Calu3 (cell line): ENCODE data around the gene GLUD2. TPM values are rescaled to one million over a fixed set of nuclear protein-coding genes. Genes with fewer than 3 reads are reported as not detected.
"Not testable (repeated sequence)": the region's sequence is repeated elsewhere in the genome, so short reads cannot be mapped to it uniquely, and the experiment has no call there.

Experiments used
- Bru-seq: library from RNA; stranded (reverse); fragments of 400-500 nt; gene quantifications from one replicate; lab custom pipeline; 2021; lab: Mats Ljungman, UMichigan
- BruChase-seq, 2 experiments: library from RNA; stranded (reverse); fragments of 400-500 nt; gene quantifications; one replicate each; lab custom pipeline; 2021; lab: Mats Ljungman, UMichigan
- BruUV-seq: library from RNA; stranded (reverse); fragments of 400-500 nt; replicated peaks from 2 replicates; lab custom pipeline; 2021; lab: Mats Ljungman, UMichigan
- CTCF ChIA-PET: fragments of 300-600 bp; sonication (Branson Sonifier 250); formaldehyde crosslinking; loops from one replicate; lab custom pipeline; 2022; ENCODE audit warnings: antibody characterized with exemption; lab: Charles Lee
- DNase-seq: peaks from one replicate; pipeline ENCODE4 v3.0.0; 2022
- H3K27ac Mint-ChIP-seq: one replicate; pipeline ENCODE4 v1.8.0; 2022; ENCODE audit warnings: mixed read lengths; ENCODE audit not compliant: unreplicated experiment
- H3K27me3 Mint-ChIP-seq: one replicate; pipeline ENCODE4 v1.8.0; 2022; ENCODE audit warnings: mixed read lengths; ENCODE audit not compliant: unreplicated experiment
- H3K36me3 Mint-ChIP-seq: one replicate; pipeline ENCODE4 v1.8.0; 2022; ENCODE audit warnings: mild to moderate bottlenecking, moderate library complexity, mixed read lengths; ENCODE audit not compliant: insufficient read depth, unreplicated experiment
- H3K4me1 Mint-ChIP-seq: one replicate; pipeline ENCODE4 v1.8.0; 2022; ENCODE audit warnings: mild to moderate bottlenecking, low read depth, mixed read lengths; ENCODE audit not compliant: unreplicated experiment
- H3K4me3 Mint-ChIP-seq: one replicate; pipeline ENCODE4 v1.8.0; 2022; ENCODE audit warnings: mild to moderate bottlenecking, low read depth, moderate library complexity, mixed read lengths; ENCODE audit not compliant: unreplicated experiment
- H3K9me3 Mint-ChIP-seq: one replicate; pipeline ENCODE4 v1.8.0; 2022; ENCODE audit warnings: low read depth, mixed read lengths; ENCODE audit not compliant: unreplicated experiment
- CTCF ChIP-seq: fragments of 200-600 bp; IDR thresholded peaks from one replicate; pipeline ENCODE4 v1.8.0; 2022; ENCODE audit warnings: antibody characterized with exemption; ENCODE audit not compliant: unreplicated experiment
- intact Hi-C: fragments of 100-400 bp; cut with micrococcal nuclease; formaldehyde crosslinking; loops from one replicate; pipeline ENCODE4 v1.10.0; 2022; ENCODE audit not compliant: unreplicated experiment
- long read RNA-seq: library from polyadenylated mRNA; stranded (forward); transcript quantifications from one replicate; pipeline ENCODE4 v2.0.0, GENCODE V29; 2022
- total RNA-seq: library from RNA; stranded (reverse); gene quantifications from 2 replicates; pipeline ENCODE4 v1.2.3, GENCODE V29; 2022

GLUD2 gene
- total RNA-seq (16.3 and 19.6 TPM in 2 replicates), Bru-seq, nascent RNA (percentile 68 among the genes with signal in this experiment), BruChase-seq, experiment 1, labeled RNA remaining after a 6-hour chase (percentile 85 among the genes with signal in this experiment), BruChase-seq, experiment 2, labeled RNA remaining after a 2-hour chase (percentile 90 among the genes with signal in this experiment)
- long read RNA-seq, transcript GLUD2-201 (1 exons, 2,493 nt), result major isoform, 6 of 6 reads
- long read RNA-seq, partial matches to known transcripts, result 0 of 6 reads
- long read RNA-seq, other reads (novel, unspliced or antisense), result 0 of 6 reads

GRCh38 chrX:121047441-121048419, at the start of gene GLUD2:
Gene GLUD2, plus strand, starts transcription at chrX:121047610. Its CDS starts 75 bp downstream, at chrX:121047685.
- intact Hi-C loops, result loop anchor here (2.0 kb wide), 1 partner anchor 47 kb away; no protein-coding TSS in a partner anchor
- H3K4me1 Mint-ChIP-seq, H3K27ac Mint-ChIP-seq, H3K27me3 Mint-ChIP-seq, H3K9me3 Mint-ChIP-seq: not testable (repeated sequence)
- peak within 1 kb of the TSS; percentile 81 for H3K4me3 Mint-ChIP-seq
- TF ChIP-seq CTCF, result peak; percentile 46
- BruUV-seq, result TSS peak; percentile 60
- peaks cover 13% of the 10 kb centered on the region for H3K36me3 Mint-ChIP-seq
- DNase-seq, result peak; percentile 80
- CTCF ChIA-PET, result interaction anchor here (0.5 to 0.6 kb wide), 4 partner anchors 274 to 728 kb away, joined by 3 to 6 read pairs (median 3); no protein-coding TSS in a partner anchor

- no peaks in the 10 kb centered on the region for H3K27me3 Mint-ChIP-seq
- CTCF ChIA-PET, result no interaction called here
- no peak for DNase-seq
- H3K27ac Mint-ChIP-seq, result no peak overlapping the region
- H3K9me3 Mint-ChIP-seq, result no peaks in the 10 kb centered on the region
- no TSS peak for BruUV-seq
- H3K36me3 Mint-ChIP-seq, result no peaks in the 10 kb centered on the region
- H3K4me3 Mint-ChIP-seq, result no peak overlapping the region
- intact Hi-C loops, result no loop called here
- TF ChIP-seq CTCF, result no peak
- peaks cover 8% of the 10 kb centered on the region for H3K4me1 Mint-ChIP-seq
These were observed 48.0 kb upstream of the GLUD2 start for GRCh38 chrX:120999413-120999812.

GRCh38 chrX:121000589-121000988, 46.8 kb upstream of the GLUD2 start:
- Mint-ChIP-seq H3K27ac (no peak overlapping the region), H3K27me3 (no peaks in the 10 kb centered on the region), H3K4me1 (peaks cover 8% of the 10 kb centered on the region), H3K9me3 (no peaks in the 10 kb centered on the region), H3K4me3 (no peak overlapping the region), H3K36me3 (no peaks in the 10 kb centered on the region)
- CTCF ChIA-PET, result no interaction called here
- peak; percentile 20 for DNase-seq
- intact Hi-C loops, result loop anchor here (2.0 kb wide), 1 partner anchor 46 kb away; the partner anchor contains the start of gene GLUD2
- BruUV-seq, result no TSS peak
- no peak for TF ChIP-seq CTCF

- H3K9me3 Mint-ChIP-seq, result no peaks in the 10 kb centered on the region
- TF ChIP-seq CTCF, result no peak
- H3K4me3 Mint-ChIP-seq, result no peak overlapping the region
- no peaks in the 10 kb centered on the region for H3K36me3 Mint-ChIP-seq
- peaks cover 24% of the 10 kb centered on the region for H3K4me1 Mint-ChIP-seq
- no TSS peak for BruUV-seq
- H3K27me3 Mint-ChIP-seq, result no peaks in the 10 kb centered on the region
- intact Hi-C loops, result no loop called here
- H3K27ac Mint-ChIP-seq, result no peak overlapping the region
- no peak for DNase-seq
- CTCF ChIA-PET, result interaction anchor here (1.1 kb wide), 1 partner anchor 314 kb away, joined by 3 read pairs; no protein-coding TSS in a partner anchor
These were observed 38.5 kb upstream of the GLUD2 start for GRCh38 chrX:121008920-121009319.
